GM18505 (cell line): ENCODE data around the gene AMOTL2.

Experiments
- ATAC-seq: cut with Tn5 transposase; IDR thresholded peaks from one replicate; pipeline ENCODE4 v1.9.1; 2021; ENCODE audit not compliant: unreplicated experiment
- POLR2A ChIP-seq: IDR thresholded peaks from 4 replicates; pipeline ENCODE4 v1.6.1; 2011; ENCODE audit warnings: borderline replicate concordance; ENCODE audit not compliant: insufficient read depth, insufficient read length; ENCODE audit errors: extremely low read depth

Gene AMOTL2

DNA sequence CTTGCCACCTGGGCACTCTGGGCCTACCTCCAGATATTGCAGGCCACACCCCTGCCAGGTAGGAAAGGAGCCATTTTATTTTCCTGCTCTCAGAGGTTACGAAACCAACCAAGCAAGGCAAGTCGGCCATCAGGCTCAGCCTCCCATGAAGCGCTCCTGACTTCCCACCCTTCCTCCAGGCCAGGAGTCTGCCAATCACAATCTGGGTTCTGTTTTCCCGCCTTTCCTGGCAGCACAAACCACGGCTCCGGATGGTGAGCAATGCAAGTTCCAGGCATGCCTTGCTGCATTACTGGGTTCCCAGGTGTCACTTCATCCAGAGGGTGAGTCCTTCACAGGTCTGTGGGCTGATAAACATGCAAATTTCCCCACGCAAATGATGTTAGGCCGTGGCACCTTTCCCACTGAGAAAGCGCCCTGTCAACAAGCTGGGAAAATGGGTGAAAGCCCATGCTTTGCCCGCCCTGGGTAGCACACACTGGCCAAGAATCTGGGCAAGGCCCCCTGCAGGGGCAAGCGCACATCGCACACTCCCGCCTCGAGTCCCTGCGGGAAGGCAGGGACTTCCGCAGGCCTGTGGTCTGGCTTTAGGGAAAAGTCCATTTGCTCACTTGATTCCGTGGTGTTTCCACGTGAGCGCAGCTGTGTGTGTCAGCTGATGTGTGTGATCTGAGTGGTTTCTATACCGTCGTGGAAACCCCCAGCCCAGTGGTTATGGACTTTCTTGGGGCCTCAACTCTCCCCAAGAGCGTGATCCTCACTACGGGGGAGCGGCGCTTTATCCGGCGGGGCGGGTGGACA is 62.0 kb downstream of the AMOTL2 start:
- no peak for TF ChIP-seq POLR2A
- ATAC-seq, result no peak

GRCh38 chr3:134311693-134312071 is 62.6 kb downstream of the AMOTL2 start:
- no peak for ATAC-seq
- no peak for TF ChIP-seq POLR2A

DNA sequence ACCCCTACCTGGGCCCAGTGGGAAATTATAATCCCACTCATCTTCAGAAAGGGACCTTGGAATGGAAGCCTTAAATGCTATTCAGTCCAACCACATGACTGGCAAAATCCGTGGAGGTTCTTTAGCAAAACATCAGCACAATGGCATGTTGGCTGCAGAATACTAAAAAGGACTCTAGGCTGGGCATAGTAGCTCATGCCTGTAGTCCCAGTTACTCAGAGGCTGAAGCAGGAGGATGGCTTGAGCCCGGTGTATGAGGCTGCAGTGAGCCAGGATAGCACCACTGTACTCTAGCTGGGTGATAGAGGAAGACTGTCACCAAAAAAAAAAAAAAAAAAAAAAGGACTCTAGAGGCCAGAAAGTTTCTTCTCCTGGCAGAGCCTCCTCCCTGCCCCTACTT is 63.0 kb downstream of the AMOTL2 start:
- no peak for TF ChIP-seq POLR2A
- ATAC-seq, result no peak

DNA sequence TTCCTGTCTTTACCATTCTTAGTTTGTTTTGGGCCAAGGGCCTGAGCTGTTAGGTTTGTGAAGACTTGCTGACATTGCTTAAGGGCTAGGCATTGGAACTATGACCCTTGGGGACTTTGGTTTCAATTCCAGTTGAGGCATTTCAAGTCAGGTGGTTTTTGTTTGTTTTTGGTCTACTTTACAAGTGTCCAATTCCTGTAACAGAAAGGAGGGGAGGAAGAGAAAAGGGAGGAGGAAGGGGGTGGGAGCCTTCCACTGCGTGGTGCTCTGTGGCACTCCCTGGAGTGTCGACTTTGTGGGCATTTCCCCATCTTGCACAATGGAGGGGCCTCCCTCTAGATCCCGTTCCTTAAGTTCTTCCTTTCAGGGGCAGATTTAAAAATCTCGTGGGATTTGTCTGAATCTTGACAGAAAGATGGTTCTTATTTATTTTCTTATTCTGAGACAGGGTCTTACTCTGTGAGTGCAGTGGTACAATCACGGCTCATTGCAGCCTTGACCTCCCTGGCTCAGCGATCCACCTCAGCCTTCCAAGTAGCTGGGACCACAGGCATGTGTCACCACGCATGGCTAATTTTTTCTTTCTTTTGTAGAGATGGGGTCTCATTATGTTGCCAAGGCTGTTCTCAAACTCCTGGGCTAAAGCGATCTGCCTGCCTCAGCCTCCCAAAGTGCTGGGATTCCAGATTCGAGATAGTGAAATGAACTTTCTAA is 64.1 kb downstream of the AMOTL2 start:
- ATAC-seq, result no peak
- TF ChIP-seq POLR2A, result no peak

DNA sequence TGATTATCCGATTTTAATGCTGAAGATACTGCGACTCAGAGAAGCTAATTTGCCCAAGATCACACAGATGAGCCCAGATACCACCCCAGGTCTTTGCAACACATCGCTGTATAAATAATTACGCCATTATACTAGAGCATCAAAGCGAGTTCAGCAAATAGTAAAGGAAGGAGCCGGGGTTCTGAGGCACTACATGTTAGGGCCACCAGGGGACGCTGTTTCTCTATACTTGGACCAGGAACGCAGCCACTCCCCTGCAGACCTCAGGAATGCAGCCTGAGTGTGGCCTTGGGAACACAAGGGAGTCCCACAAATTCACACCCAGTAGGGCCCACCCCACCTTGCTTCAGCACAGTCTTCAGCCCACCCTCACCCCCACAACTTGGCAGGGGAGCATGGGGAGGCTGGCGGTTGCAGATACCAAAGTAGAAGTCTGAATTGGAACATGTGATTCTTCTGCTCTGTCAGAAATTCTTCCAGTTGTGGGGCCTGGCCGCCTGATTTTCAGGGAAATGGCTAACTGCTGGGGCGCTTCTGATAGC is 65.8 kb downstream of the AMOTL2 start:
- no peak for TF ChIP-seq POLR2A
- no peak for ATAC-seq

DNA sequence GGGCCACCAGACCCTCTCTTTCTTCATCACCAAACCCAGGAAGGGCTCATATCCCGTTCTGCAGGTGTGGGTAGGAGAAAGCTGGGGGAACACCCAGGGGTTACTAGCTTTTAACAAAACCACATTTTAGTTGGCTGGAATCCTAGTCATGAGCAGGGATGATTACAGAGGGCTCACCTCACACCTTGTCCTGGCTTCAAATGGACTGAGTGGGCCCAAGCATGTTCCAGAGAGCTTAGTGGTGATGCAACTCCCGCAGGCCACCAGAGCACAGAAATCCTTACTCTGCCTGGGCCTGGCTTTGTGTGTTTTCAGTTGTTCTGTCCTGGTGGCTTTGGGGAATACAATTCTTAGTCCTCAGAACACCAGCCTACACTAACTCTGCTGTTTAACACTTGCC is 66.8 kb downstream of the AMOTL2 start:
- no peak for TF ChIP-seq POLR2A
- ATAC-seq, result no peak

DNA sequence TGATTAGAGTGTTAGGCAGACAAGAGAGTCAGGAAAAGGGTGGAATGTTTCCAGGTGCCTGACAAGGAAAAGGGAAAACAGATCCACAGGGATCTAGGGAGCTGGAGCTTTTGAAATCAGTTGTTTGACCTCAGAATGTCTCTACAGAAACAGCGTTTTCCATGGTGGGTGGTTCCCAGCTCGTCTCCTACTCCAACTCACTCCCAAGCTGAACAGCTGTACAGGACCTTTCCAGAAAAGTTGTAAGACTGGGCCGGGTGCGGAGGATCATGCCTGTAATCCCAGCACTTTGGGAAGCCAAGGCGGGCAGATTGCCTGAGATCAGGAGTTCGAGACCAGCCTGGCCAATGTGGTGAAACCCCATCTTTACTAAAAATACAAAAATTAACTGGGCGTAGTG is 67.9 kb downstream of the AMOTL2 start:
- no peak for TF ChIP-seq POLR2A
- ATAC-seq, result no peak
